GM23338 (cell line): ENCODE measurements around the gene CTNND2. TPM values are rescaled to one million over a fixed set of nuclear protein-coding genes. Genes with fewer than 3 reads are reported as not detected.

Source experiments
- ATAC-seq: fragments of 200-7000 bp; cut with Tn5 transposase; 3 replicates; pipeline ENCODE4 v1.9.1; 2020
- DNase-seq: peaks from one replicate; pipeline ENCODE4 v3.0.0-alpha.2; 2015; ENCODE audit warnings: low spot score
- H2AFZ ChIP-seq: fragments of 200-600 bp; sonication (generic); 2 replicates; pipeline ENCODE4 v1.8.0; 2016; ENCODE audit warnings: antibody characterized with exemption, mild to moderate bottlenecking, moderate library complexity
- H3F3A ChIP-seq: fragments of 200-600 bp; sonication (generic); replicated peaks from 2 replicates; pipeline ENCODE4 v1.8.0; 2017; ENCODE audit warnings: antibody characterized with exemption, mixed run types, low read depth
- H3K27ac ChIP-seq: fragments of 200-600 bp; sonication (generic); 2 replicates; pipeline ENCODE4 v1.6.1; 2016; ENCODE audit warnings: low read depth
- H3K27me3 ChIP-seq: fragments of 200-600 bp; sonication (generic); 2 replicates; pipeline ENCODE4 v1.8.0; 2016; ENCODE audit warnings: mild to moderate bottlenecking, mixed run types, moderate library complexity; ENCODE audit not compliant: insufficient read depth
- H3K36me3 ChIP-seq: fragments of 200-600 bp; sonication (generic); 2 replicates; pipeline ENCODE4 v1.8.0; 2016; ENCODE audit warnings: mild to moderate bottlenecking; ENCODE audit not compliant: insufficient read depth
- H3K4me1 ChIP-seq: fragments of 200-600 bp; sonication (generic); 2 replicates; pipeline ENCODE4 v1.8.0; 2016; ENCODE audit warnings: mild to moderate bottlenecking, moderate library complexity; ENCODE audit not compliant: insufficient read depth
- H3K4me2 ChIP-seq: fragments of 200-600 bp; sonication (generic); 2 replicates; pipeline ENCODE4 v1.7.1; 2017; ENCODE audit warnings: mixed run types
- H3K4me3 ChIP-seq: fragments of 200-600 bp; sonication (generic); 2 replicates; pipeline ENCODE4 v1.6.1; 2016; ENCODE audit warnings: mixed run types
- H3K79me2 ChIP-seq: fragments of 200-600 bp; sonication (generic); replicated peaks from 2 replicates; pipeline ENCODE4 v1.8.0; 2017; ENCODE audit warnings: mild to moderate bottlenecking; ENCODE audit not compliant: insufficient read depth
- H3K9me2 ChIP-seq: fragments of 200-600 bp; sonication (generic); 2 replicates; pipeline ENCODE4 v1.8.0; 2017; ENCODE audit not compliant: insufficient read depth
- H4K20me1 ChIP-seq: fragments of 200-600 bp; sonication (generic); replicated peaks from 2 replicates; pipeline ENCODE4 v1.8.0; 2017; ENCODE audit warnings: mild to moderate bottlenecking; ENCODE audit not compliant: insufficient read depth
- H3K27ac Mint-ChIP-seq: 2 replicates; pipeline ENCODE4 v1.8.0; 2020; ENCODE audit warnings: inconsistent platforms, mild to moderate bottlenecking, moderate library complexity, mixed read lengths
- H3K27me3 Mint-ChIP-seq: 3 replicates; pipeline ENCODE4 v1.8.0; 2022; ENCODE audit warnings: low read depth, mild to moderate bottlenecking, moderate library complexity, mixed read lengths, inconsistent platforms; ENCODE audit not compliant: insufficient read depth, poor library complexity
- H3K36me3 Mint-ChIP-seq: 3 replicates; pipeline ENCODE4 v1.8.0; 2021; ENCODE audit warnings: low read depth, mild to moderate bottlenecking, inconsistent platforms, moderate library complexity, mixed read lengths
- H3K4me1 Mint-ChIP-seq: 3 replicates; pipeline ENCODE4 v1.8.0; 2020; ENCODE audit warnings: mild to moderate bottlenecking, inconsistent platforms, mixed read lengths
- H3K4me3 Mint-ChIP-seq: 3 replicates; pipeline ENCODE4 v1.8.0; 2021; ENCODE audit warnings: moderate library complexity, mild to moderate bottlenecking, inconsistent platforms, mixed read lengths
- H3K9me3 Mint-ChIP-seq: 3 replicates; pipeline ENCODE4 v1.8.0; 2020; ENCODE audit warnings: moderate library complexity, mild to moderate bottlenecking, inconsistent platforms, mixed read lengths
- CREB1 ChIP-seq: fragments of 250-450 bp; sonication (Bioruptor Pico); IDR thresholded peaks from 2 replicates; pipeline ENCODE4 v1.5.0; 2020; ENCODE audit warnings: low read depth, mild to moderate bottlenecking, moderate library complexity
- EZH2 ChIP-seq: fragments of 200-600 bp; sonication (generic); IDR thresholded peaks from one replicate; pipeline ENCODE4 v1.8.0; 2017; ENCODE audit warnings: antibody characterized with exemption, mild to moderate bottlenecking, low read depth; ENCODE audit not compliant: unreplicated experiment
- JUNB ChIP-seq: IDR thresholded peaks from one replicate; pipeline ENCODE4 v1.6.1; 2016; ENCODE audit warnings: antibody characterized with exemption; ENCODE audit not compliant: unreplicated experiment
- NANOG ChIP-seq: IDR thresholded peaks from 2 replicates; pipeline ENCODE4 v1.6.1; 2016; ENCODE audit warnings: antibody characterized with exemption, borderline replicate concordance
- ZNF331 ChIP-seq: fragments of 250-450 bp; sonication (Bioruptor Pico); IDR thresholded peaks from 2 replicates; pipeline ENCODE4 v1.5.0; 2020; ENCODE audit warnings: low read depth, mild to moderate bottlenecking, moderate library complexity
- polyA plus RNA-seq: library from polyadenylated mRNA; unstranded; fragments of >200 nt; fragmentation: Nextera tagmentation; extraction: Ambion mirVana; gene quantifications from 2 replicates; pipeline ENCODE4 v1.2.1, GENCODE V29; 2016
- total RNA-seq: library from RNA; depleted of rRNA; stranded (reverse); fragments of >200 nt; shearing (Covaris generic); gene quantifications from 2 replicates; pipeline ENCODE4 v1.2.3, GENCODE V29; 2014
- TF ChIP-seq, protein P1 (sequence below): IDR thresholded peaks from one replicate; pipeline ENCODE4 v1.6.1; 2018; ENCODE audit warnings: antibody characterized with exemption; ENCODE audit not compliant: unreplicated experiment
- TF ChIP-seq, protein P2 (sequence below), 2 experiments: fragments of 200-600 bp in 1 of 2; sonication (generic) in 1 of 2; conservative IDR thresholded peaks; 2 replicates each; pipeline versions ENCODE4 v1.5.1 to v1.6.1; 2016 to 2017; ENCODE audit warnings: antibody characterized with exemption in 2 of 2, low read depth in 2 of 2, mild to moderate bottlenecking in 2 of 2, moderate library complexity in 1 of 2
- TF ChIP-seq, protein P3 (sequence below): fragments of 250-450 bp; sonication (Bioruptor Pico); IDR thresholded peaks from 2 replicates; pipeline ENCODE4 v1.5.0; 2020; ENCODE audit warnings: mild to moderate bottlenecking, moderate library complexity

CTNND2 gene
- total and polyA plus RNA-seq, 2 experiments from 2014 or later, result 5.1 to 7.0 TPM

DNA sequence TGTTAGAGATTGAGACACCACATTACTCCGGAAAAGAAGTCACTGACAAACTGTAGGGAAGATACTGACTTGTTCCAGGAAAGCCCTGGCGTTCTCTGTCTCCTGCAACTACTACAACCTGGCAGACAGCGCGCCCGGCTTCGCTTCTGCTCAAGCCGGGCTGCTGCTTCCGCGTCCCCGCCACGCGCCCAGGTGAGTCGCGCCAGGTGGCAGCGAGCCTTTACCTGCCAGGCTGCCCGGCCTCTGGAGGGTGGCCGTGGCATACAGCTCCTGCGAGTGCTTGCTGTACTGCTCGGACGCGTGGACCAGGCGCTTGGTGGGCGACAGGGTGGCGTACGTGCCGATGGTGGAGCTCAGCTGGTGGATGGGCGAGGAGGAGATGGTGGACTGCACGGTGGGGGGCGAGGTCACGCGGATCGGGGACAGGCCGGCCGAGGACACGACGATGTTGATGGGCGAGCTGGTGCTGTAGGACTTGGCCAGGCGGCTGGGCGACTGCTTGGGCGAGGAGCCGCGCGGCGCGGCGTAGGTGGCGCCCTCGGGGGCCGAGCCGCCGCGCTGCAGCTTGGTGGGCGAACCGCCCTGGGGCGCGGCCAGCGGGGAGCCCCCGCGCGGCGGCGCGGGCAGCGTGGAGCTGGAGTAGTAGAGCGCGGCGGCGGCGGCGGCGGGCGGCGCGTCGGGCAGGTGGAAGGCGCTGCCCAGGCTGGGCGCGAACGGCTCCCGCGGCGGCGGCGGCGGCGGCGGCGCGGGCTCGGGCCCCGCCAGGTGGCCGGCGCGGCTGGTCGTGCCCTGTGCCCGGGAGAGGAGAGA lies 519.6 kb downstream of the CTNND2 start:
- ATAC-seq, result peak; percentile 26
- Mint-ChIP-seq H3K4me1 (peaks cover 22% of the 10 kb centered on the region), H3K27ac (no peak overlapping the region), H3K36me3 (no peaks in the 10 kb centered on the region; the same call in 2 of the 3 replicates), H3K4me3 (peak overlapping the region; percentile 84), H3K27me3 (peaks cover 40% of the 10 kb centered on the region), H3K9me3 (no peaks in the 10 kb centered on the region)
- TF ChIP-seq, protein P1, sequence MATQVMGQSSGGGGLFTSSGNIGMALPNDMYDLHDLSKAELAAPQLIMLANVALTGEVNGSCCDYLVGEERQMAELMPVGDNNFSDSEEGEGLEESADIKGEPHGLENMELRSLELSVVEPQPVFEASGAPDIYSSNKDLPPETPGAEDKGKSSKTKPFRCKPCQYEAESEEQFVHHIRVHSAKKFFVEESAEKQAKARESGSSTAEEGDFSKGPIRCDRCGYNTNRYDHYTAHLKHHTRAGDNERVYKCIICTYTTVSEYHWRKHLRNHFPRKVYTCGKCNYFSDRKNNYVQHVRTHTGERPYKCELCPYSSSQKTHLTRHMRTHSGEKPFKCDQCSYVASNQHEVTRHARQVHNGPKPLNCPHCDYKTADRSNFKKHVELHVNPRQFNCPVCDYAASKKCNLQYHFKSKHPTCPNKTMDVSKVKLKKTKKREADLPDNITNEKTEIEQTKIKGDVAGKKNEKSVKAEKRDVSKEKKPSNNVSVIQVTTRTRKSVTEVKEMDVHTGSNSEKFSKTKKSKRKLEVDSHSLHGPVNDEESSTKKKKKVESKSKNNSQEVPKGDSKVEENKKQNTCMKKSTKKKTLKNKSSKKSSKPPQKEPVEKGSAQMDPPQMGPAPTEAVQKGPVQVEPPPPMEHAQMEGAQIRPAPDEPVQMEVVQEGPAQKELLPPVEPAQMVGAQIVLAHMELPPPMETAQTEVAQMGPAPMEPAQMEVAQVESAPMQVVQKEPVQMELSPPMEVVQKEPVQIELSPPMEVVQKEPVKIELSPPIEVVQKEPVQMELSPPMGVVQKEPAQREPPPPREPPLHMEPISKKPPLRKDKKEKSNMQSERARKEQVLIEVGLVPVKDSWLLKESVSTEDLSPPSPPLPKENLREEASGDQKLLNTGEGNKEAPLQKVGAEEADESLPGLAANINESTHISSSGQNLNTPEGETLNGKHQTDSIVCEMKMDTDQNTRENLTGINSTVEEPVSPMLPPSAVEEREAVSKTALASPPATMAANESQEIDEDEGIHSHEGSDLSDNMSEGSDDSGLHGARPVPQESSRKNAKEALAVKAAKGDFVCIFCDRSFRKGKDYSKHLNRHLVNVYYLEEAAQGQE, result no peak
- peak; percentile 47 for TF ChIP-seq EZH2
- TF ChIP-seq ZNF331, result no peak
- no peak for TF ChIP-seq NANOG
- TF ChIP-seq, protein P2, sequence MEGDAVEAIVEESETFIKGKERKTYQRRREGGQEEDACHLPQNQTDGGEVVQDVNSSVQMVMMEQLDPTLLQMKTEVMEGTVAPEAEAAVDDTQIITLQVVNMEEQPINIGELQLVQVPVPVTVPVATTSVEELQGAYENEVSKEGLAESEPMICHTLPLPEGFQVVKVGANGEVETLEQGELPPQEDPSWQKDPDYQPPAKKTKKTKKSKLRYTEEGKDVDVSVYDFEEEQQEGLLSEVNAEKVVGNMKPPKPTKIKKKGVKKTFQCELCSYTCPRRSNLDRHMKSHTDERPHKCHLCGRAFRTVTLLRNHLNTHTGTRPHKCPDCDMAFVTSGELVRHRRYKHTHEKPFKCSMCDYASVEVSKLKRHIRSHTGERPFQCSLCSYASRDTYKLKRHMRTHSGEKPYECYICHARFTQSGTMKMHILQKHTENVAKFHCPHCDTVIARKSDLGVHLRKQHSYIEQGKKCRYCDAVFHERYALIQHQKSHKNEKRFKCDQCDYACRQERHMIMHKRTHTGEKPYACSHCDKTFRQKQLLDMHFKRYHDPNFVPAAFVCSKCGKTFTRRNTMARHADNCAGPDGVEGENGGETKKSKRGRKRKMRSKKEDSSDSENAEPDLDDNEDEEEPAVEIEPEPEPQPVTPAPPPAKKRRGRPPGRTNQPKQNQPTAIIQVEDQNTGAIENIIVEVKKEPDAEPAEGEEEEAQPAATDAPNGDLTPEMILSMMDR (conservative IDR thresholded peaks at IDR 0.05; ENCODE audit: low read depth in 2 of 2), result peak in 1 of 2 experiments; percentile 23; a peak in 1 of 4 replicates
- Histone ChIP-seq H3K27me3 (peaks cover 40% of the 10 kb centered on the region), H3K27ac (no peak overlapping the region), H2AFZ (0 out of 2 replicates have a peak overlapping the region, but pooled peaks have one; percentile 67), H4K20me1 (no peaks in the 10 kb centered on the region), H3K79me2 (no peaks in the 10 kb centered on the region), H3K4me3 (peak overlapping the region; percentile 72), H3K36me3 (no peaks in the 10 kb centered on the region), H3F3A (no peaks in the 10 kb centered on the region), H3K4me2 (peak overlapping the region; percentile 92), H3K9me2 (no peaks in the 10 kb centered on the region), H3K4me1 (peaks cover 13% of the 10 kb centered on the region; the same call in 1 of the 2 replicates)
- peak; percentile 47 for DNase-seq

DNA sequence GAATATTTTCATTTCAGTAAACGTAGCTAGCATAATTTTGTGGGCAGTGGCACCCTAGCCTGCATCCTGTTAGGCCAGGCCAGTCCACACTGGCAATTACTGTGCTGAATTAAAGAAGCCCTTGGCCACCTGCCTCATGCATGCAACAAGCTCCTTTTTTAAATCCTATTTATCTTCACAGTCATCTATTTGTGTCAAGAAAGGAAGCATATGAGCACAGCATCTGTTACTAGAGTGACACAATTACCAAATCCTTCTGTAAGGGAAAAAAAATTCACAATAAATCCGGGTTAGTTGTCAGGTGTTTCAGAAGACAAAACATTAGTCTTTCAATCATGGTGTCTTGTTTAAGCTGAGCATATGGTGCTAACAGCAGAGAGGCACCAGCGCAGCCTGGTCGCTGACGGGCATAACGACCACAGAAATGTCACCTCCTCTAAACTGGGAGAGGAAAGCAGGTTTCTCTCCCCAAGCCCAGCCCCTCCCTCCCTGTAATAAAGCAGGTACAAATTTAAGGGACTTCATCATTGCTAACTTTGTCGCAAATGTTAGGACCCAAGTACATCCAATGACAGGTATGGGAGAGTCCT lies 520.6 kb downstream of the CTNND2 start:
- 0 out of 2 replicates have a peak overlapping the region, but pooled peaks have one; percentile 92 for H3K4me2 ChIP-seq
- Mint-ChIP-seq H3K9me3 (no peaks in the 10 kb centered on the region), H3K36me3 (no peaks in the 10 kb centered on the region; the same call in 2 of the 3 replicates), H3K4me3 (no peak overlapping the region), H3K27ac (no peak overlapping the region), H3K4me1 (peaks cover 23% of the 10 kb centered on the region), H3K27me3 (peaks cover 38% of the 10 kb centered on the region)
- H3K36me3 ChIP-seq, result no peaks in the 10 kb centered on the region
- H3K27ac ChIP-seq, result no peak overlapping the region
- H3K79me2 ChIP-seq, result no peaks in the 10 kb centered on the region
- no peak for ATAC-seq
- H3K27me3 ChIP-seq, result peaks cover 40% of the 10 kb centered on the region
- H4K20me1 ChIP-seq, result no peaks in the 10 kb centered on the region
- DNase-seq, result no peak
- H3K4me1 ChIP-seq, result peaks cover 13% of the 10 kb centered on the region; the same call in 1 of the 2 replicates
- no peak overlapping the region for H3K4me3 ChIP-seq
- no peaks in the 10 kb centered on the region for H3K9me2 ChIP-seq
- H3F3A ChIP-seq, result no peaks in the 10 kb centered on the region
- no peak overlapping the region for H2AFZ ChIP-seq
- TF ChIP-seq CREB1 (CRISPR knock-in tag) (no peak), JUNB (no peak), EZH2 (no peak)
- TF ChIP-seq, protein P3, sequence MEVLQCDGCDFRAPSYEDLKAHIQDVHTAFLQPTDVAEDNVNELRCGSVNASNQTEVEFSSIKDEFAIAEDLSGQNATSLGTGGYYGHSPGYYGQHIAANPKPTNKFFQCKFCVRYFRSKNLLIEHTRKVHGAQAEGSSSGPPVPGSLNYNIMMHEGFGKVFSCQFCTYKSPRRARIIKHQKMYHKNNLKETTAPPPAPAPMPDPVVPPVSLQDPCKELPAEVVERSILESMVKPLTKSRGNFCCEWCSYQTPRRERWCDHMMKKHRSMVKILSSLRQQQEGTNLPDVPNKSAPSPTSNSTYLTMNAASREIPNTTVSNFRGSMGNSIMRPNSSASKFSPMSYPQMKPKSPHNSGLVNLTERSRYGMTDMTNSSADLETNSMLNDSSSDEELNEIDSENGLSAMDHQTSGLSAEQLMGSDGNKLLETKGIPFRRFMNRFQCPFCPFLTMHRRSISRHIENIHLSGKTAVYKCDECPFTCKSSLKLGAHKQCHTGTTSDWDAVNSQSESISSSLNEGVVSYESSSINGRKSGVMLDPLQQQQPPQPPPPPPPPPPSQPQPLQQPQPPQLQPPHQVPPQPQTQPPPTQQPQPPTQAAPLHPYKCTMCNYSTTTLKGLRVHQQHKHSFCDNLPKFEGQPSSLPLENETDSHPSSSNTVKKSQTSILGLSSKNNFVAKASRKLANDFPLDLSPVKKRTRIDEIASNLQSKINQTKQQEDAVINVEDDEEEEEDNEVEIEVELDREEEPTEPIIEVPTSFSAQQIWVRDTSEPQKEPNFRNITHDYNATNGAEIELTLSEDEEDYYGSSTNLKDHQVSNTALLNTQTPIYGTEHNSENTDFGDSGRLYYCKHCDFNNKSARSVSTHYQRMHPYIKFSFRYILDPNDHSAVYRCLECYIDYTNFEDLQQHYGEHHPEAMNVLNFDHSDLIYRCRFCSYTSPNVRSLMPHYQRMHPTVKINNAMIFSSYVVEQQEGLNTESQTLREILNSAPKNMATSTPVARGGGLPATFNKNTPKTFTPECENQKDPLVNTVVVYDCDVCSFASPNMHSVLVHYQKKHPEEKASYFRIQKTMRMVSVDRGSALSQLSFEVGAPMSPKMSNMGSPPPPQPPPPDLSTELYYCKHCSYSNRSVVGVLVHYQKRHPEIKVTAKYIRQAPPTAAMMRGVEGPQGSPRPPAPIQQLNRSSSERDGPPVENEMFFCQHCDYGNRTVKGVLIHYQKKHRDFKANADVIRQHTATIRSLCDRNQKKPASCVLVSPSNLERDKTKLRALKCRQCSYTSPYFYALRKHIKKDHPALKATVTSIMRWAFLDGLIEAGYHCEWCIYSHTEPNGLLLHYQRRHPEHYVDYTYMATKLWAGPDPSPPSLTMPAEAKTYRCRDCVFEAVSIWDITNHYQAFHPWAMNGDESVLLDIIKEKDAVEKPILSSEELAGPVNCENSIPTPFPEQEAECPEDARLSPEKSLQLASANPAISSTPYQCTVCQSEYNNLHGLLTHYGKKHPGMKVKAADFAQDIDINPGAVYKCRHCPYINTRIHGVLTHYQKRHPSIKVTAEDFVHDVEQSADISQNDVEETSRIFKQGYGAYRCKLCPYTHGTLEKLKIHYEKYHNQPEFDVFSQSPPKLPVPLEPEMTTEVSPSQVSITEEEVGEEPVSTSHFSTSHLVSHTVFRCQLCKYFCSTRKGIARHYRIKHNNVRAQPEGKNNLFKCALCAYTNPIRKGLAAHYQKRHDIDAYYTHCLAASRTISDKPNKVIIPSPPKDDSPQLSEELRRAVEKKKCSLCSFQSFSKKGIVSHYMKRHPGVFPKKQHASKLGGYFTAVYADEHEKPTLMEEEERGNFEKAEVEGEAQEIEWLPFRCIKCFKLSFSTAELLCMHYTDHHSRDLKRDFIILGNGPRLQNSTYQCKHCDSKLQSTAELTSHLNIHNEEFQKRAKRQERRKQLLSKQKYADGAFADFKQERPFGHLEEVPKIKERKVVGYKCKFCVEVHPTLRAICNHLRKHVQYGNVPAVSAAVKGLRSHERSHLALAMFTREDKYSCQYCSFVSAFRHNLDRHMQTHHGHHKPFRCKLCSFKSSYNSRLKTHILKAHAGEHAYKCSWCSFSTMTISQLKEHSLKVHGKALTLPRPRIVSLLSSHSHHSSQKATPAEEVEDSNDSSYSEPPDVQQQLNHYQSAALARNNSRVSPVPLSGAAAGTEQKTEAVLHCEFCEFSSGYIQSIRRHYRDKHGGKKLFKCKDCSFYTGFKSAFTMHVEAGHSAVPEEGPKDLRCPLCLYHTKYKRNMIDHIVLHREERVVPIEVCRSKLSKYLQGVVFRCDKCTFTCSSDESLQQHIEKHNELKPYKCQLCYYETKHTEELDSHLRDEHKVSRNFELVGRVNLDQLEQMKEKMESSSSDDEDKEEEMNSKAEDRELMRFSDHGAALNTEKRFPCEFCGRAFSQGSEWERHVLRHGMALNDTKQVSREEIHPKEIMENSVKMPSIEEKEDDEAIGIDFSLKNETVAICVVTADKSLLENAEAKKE (CRISPR knock-in tag), result no peak
